OCI-M2 (cell line): ENCODE data around the gene MVB12A.

Source experiments
- DNase-seq: peaks from one replicate; lab custom pipeline; 2025; ENCODE audit not compliant: unreplicated experiment; lab: John Stamatoyannopoulos, UW

Gene MVB12A

GRCh38 chr19:17404621-17405249, 15.1 kb upstream of the MVB12A start:
- DNase-seq = no peak

GRCh38 chr19:17405250-17406045, 14.4 kb upstream of the MVB12A start, which contains the start of gene BST2:
Gene BST2 (minus strand): TSS chr19:17405630. CDS start chr19:17405575, 55 bp downstream.
- DNase-seq = peak; percentile 65

DNA sequence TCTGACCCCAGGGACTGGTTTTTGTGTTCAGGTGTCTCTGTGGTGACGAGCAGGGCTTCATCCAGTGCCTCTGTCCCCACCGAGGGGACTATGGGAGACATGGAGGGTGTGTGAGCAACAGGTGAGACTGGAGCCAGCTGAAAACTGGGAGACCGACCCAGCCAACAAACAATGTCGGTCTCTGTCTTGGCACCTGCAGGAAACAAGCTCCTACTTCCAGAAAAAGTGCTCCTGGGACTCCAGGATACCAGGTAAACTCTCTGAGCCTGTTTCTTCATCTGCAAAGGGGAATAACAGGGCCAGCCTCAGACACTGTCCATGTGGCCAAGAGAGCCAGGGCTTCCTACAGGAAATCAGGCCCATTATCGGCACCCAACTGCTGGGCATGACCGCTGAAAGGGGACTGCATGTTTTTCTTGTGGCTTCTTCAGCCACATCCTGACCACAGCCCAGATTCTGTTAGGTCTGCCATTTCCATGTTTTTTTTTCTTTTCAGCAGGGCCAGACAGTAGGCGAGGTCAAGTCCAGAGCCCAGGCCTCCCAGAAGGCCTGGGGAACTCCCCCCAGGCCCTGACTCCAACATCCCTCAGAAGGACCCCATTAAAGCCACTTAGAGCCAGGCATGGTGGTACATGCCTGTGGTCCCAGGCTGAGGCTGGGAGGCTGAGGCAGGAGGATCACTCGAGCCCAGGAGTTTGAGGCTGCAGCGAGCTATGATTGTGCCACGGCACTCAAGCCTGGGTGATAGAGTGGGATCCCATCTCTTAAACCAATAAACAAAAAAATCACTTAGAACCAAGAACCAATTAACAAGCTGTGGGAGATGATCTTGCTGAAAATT, 13.6 kb upstream of the MVB12A start:
- DNase-seq = no peak

DNA sequence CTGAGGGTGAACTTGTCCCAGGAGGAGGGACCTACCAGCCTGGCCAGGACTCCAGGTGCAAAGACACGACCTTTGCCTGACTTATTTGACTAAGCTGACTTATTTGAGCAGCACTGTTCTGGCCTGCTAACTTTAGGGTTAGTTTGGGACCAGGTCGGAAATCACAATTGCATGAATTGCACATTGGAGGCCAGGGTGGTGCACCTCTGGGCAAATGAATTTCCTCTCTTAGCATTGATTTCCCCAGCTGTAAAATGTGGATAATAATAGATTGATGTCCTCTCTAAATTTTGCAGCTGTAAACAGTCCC, 13.0 kb upstream of the MVB12A start:
- no peak for DNase-seq

DNA sequence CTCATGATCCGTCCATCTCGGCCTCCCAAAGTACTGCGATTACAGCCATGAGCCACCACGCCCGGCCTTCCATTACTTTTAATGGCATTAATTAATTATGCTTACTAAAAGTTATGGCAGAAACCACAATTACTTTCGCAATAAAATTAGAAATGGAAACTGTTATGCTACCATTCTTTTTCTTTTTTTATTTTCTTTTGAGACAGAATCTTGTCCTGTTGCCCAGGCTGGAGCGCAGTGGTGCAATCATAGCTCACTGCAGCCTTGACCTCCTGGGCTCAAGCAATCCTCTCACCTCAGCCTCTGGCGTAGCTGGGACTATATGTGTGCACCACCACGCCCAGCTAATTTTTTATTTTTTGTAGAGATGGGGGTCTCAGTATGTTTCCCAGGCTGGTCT, 9.9 kb upstream of the MVB12A start:
- DNase-seq = no peak

DNA sequence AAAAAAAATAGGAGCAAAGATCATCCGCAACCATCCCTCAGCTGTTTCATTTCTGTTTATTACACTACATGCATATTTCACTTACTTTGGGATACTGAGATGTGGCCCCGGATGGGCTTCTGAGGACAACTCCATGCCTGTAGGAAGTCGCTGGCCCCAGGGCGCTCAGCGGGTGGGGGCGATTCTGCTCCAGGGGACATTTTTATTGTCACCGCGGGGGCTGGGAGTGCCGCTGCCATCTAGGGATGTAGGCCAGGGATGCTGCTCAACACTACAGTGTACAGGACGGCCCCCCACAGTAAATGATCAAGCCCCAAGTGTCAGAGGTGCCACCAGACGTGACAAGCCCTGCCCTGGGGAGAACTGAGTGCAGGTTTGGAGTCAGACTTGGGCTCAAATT, 8.0 kb upstream of the MVB12A start:
- no peak for DNase-seq

GRCh38 chr19:17414097-17414496, 5.8 kb upstream of the MVB12A start:
- no peak for DNase-seq

DNA sequence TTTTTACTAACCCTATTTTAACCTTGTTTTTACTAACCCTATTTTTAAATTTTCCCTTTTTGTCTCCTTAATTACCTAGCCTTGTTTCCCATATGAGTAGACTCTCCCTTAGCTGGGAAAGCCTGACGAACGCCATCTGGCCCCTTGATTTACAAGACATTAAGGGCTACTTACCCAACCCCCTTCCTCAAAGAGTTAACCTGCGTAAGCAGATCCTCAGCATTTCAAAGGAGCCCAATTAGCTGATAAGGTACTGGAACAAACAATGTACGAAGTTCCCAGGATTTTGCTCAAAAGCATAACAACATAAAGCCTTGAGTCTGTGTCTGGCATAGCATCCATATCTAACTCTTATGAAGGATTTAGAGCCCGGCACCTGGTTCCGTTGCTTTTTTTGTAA, 4.7 kb upstream of the MVB12A start:
- no peak for DNase-seq

DNA sequence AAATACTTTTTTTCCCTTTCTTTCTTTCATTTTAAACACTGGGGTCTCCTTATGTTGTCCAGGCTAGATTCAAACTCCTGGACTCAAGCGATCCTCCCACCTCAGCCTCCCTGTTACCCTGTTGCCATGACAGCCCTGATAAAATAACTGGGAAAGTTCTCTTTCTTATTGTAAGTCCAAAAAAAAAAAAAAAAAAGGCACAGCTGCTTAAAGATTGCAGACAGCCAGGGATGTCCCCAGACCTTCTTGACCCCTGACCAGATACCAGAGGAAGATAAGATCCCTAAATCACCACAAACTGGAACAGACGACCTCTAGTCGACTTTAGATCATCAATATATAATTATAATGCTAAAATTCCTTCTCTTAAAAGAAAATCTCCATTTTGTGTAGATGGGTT, 1.1 kb upstream of the MVB12A start:
- no peak for DNase-seq

- no peak for DNase-seq
These were observed 660 bp upstream of the MVB12A start for GRCh38 chr19:17419154-17419620.

- DNase-seq = no peak
These were observed 653 bp downstream of the MVB12A start for GRCh38 chr19:17420475-17420924.

GRCh38 chr19:17421942-17422341, 2.1 kb downstream of the MVB12A start:
- DNase-seq = no peak

- DNase-seq = no peak
These were observed 3.8 kb downstream of the MVB12A start for GRCh38 chr19:17423429-17424208.

- DNase-seq = no peak
These were observed 5.0 kb downstream of the MVB12A start for GRCh38 chr19:17424743-17425365.

DNA sequence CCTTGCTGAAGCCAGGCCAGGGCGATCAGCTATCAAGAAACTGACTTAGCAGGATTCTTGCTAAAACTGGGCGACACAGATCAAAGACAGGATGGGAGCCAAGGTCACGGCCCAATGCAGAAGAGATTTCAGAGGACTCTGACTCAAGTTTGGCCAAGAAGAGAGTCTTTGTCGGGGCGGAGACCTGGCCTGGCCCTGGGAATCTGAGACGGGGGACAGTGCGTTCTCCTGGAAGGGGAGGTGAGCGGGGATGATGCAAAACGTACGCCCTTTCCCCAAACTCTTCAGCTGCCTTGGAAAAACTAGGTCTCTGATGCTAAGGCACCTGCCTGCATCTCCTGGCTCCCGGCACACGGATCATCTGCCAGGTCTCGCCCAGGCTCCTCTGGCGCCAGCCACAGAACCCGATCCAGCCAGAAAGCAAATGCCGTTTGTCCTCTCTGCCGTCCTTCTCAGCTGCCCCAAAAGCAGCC, 9.8 kb downstream of the MVB12A start:
- DNase-seq = no peak

DNA sequence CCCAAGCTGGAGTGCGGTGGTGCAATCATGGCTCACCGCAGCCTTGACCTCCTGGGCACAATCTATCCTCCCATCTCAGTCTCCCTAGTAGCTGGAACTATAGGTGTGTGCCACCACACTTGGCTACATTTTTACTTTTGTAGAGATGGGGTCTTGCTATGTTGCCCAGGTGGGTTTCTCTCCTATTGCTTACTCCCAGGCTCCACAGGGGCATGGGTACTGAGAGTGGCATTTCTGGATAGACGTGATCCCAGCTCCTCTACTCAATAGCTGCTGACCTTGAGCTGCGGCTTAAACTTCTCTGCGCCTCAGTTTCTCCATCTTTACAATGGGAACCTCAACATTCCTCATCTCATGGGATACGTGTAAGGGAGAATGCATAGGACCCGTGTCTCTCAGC, 11.6 kb downstream of the MVB12A start:
- DNase-seq = no peak

DNA sequence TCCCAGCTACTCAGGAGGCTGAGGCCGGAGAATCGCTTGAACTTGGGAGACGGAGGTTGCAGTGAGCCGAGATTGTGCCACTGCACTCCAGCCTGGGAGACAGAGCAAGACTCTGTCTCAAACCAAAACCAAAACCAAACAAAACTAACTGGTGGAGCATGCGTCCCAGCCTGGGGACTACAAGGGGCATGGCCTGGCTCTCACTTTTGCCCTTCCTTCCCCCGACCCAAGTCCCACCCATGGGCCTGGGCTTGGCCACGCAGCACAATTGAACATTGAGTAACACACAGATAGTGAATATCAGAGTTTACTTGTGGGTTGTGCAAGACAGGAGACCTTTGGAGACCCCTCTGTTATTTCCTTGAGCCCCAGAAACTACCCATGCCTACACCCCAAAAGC, 15.4 kb downstream of the MVB12A start:
- no peak for DNase-seq

DNA sequence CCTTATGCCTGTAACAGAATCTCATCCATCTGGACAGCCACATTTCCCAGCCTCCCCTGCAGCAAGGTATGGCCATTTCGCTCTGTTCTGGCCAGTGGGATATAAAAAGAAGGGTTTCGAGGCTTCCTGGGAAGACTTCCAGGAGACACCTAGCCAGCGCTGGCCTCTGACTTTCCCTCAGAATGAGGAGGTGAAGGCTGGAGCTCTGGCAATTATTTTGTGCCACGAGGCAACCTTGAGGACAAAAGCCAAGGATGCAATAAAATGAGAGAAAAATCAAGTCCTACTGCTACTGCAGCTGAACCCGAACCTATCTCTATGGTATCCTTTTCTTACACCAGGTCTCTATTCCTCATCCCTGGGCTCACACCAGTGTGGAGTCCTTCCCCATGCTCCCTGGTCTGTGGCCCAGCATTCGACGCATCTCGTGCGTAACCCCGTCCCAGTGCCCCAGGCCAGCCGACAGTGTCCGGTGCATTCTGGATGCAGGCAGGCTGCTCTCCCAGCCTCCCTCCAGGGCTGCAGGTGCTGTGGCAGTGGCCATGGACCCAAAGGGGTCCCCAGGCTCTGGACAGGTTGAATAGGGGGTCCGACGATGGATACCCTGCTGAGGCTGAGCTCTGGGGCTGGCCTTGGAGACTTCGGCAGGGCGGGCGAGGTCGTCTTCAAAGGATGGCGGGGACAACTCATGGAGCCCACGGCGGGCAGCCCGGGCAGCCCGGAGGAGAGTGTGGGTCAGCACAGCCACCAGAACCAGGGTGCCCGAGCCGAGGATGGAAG, 16.4 kb downstream of the MVB12A start:
- DNase-seq = no peak

- no peak for DNase-seq
These were observed 17.0 kb downstream of the MVB12A start for GRCh38 chr19:17436874-17437267.
